Spleen (tissue), 13 donors: ENCODE data around the gene PAEP. TPM values are rescaled to one million over a fixed set of nuclear protein-coding genes. Genes with fewer than 3 reads are reported as not detected.
"Not testable (repeated sequence)": the region's sequence is repeated elsewhere in the genome, so short reads cannot be mapped to it uniquely, and the experiment has no call there.

Source experiments
- DNase-seq: peaks from one replicate; pipeline ENCODE4 v3.0.0-alpha.2; 2020
- H3K27ac ChIP-seq, 8 donors: fragments of 200-600 bp; sonication (generic) in 7 of 8; 1 replicate in 4 of 8; 2 replicates in 4 of 8; pipeline versions ENCODE4 v1.5.0 to v1.8.0; 2016 to 2021; ENCODE audit warnings: inconsistent platforms in 4 of 8, mild to moderate bottlenecking in 4 of 8, moderate library complexity in 1 of 8
- H3K27me3 ChIP-seq, 7 donors: fragments of 200-600 bp; sonication (generic) in 6 of 7; replicated peaks in 1 of 7; 1 replicate in 4 of 7; 2 replicates in 3 of 7; pipeline versions ENCODE4 v1.5.0 to v1.8.0; 2016 to 2021; ENCODE audit warnings: inconsistent platforms in 3 of 7, mild to moderate bottlenecking in 1 of 7
- H3K36me3 ChIP-seq, 6 donors: fragments of 200-600 bp; sonication (generic) in 5 of 6; 1 replicate in 4 of 6; 2 replicates in 2 of 6; pipeline versions ENCODE4 v1.5.0 to v1.8.0; 2016 to 2021; ENCODE audit warnings: inconsistent platforms in 2 of 6
- H3K4me1 ChIP-seq, 6 donors: fragments of 200-600 bp; sonication (generic) in 5 of 6; 1 replicate in 3 of 6; 2 replicates in 3 of 6; pipeline versions ENCODE4 v1.5.0 to v1.8.0; 2016 to 2021; ENCODE audit warnings: inconsistent platforms in 3 of 6
- H3K4me3 ChIP-seq, 8 donors: fragments of 200-600 bp; sonication (generic) in 7 of 8; 1 replicate in 4 of 8; 2 replicates in 4 of 8; pipeline versions ENCODE4 v1.5.0 to v1.8.0; 2016 to 2021; ENCODE audit warnings: inconsistent platforms in 4 of 8, mild to moderate bottlenecking in 4 of 8, moderate library complexity in 2 of 8
- H3K9me3 ChIP-seq, 8 donors: fragments of 200-600 bp; sonication (generic) in 7 of 8; 1 replicate in 4 of 8; 2 replicates in 4 of 8; pipeline versions ENCODE4 v1.5.0 to v1.8.0; 2016 to 2021; ENCODE audit warnings: inconsistent platforms in 4 of 8
- POLR2A ChIP-seq, 3 donors: fragments of 450-650 bp; IDR thresholded peaks; one replicate each; pipeline ENCODE4 v1.5.1; 2017; ENCODE audit warnings: antibody characterized with exemption in 3 of 3, mild to moderate bottlenecking in 1 of 3
- POLR2AphosphoS5 ChIP-seq, 3 donors: sonication (generic); formaldehyde crosslinking; IDR thresholded peaks; one replicate each; pipeline ENCODE4 v1.5.1; 2017; ENCODE audit warnings: antibody characterized with exemption in 3 of 3
- WGBS, 5 donors: extraction: QIAGEN DNeasy Blood & Tissue Kit in 3 of 5; methylation state at CpG; one replicate each; pipeline versions ENCODE4 v1.1.5 to v1.1.7; 2013 to 2018; 5-methylcytosine and 5-hydroxymethylcytosine counted together
- intact Hi-C: fragments of 100-400 bp; cut with DNase I; formaldehyde crosslinking; loops from one replicate; pipeline ENCODE4 v1.15.0; 2023; ENCODE audit warnings: low total_unique reads
- long read RNA-seq, 2 donors: transcript quantifications; one replicate each; lab custom pipeline, GENCODE V29; 2026
- polyA plus RNA-seq, 3 donors: library from polyadenylated mRNA; stranded (reverse); fragments of 200-250 nt; gene quantifications; one replicate each; pipeline ENCODE4 v1.2.1, GENCODE V29; 2013
- total RNA-seq, 7 donors: library from RNA; depleted of rRNA in 3 of 7; stranded (reverse); fragments of >200 nt in 3 of 7; fragmentation: NEBNext Ultra II Directional in 4 of 7; extraction: Animal tissue kit (Norgen Biotek cat#: 25700) in 4 of 7; gene quantifications; one replicate each; pipeline versions ENCODE4 v1.1.0 to v1.2.1, GENCODE V29; 2016 to 2021
- TF ChIP-seq, protein P1 (sequence below), 11 experiments: fragments of 200-600 bp in 7 of 11; fragments of 450-650 bp in 4 of 11; sonication (generic) in 4 of 11; IDR thresholded peaks in 8 of 11; conservative IDR thresholded peaks in 3 of 11; 1 replicate in 7 of 11; 2 replicates in 4 of 11; pipeline versions ENCODE4 v1.4.0 to v1.8.0; 2016 to 2021; ENCODE audit warnings: antibody characterized with exemption in 11 of 11, inconsistent platforms in 4 of 11, mild to moderate bottlenecking in 1 of 11
- donor health status: healthy with polysubstance abuse.
- donor health status: DM: no; HTN: no; CAD: no; lungs with moderate emphysema.
- donor health status: DM: no; HTN: no; CAD: no.
- donor health status: Bipolar disorder and iron deficiency.
- donor health status: healthy.
- donor health status: DM: no; HTN: no; CAD: no.
- donor health status: DM: yes; HTN: yes; CAD: no.

The PAEP gene
- not detected for total RNA-seq
- polyA plus RNA-seq = not detected
- long read RNA-seq, donor 1 = 0 reads
- long read RNA-seq, donor 2 = 0 reads

DNA sequence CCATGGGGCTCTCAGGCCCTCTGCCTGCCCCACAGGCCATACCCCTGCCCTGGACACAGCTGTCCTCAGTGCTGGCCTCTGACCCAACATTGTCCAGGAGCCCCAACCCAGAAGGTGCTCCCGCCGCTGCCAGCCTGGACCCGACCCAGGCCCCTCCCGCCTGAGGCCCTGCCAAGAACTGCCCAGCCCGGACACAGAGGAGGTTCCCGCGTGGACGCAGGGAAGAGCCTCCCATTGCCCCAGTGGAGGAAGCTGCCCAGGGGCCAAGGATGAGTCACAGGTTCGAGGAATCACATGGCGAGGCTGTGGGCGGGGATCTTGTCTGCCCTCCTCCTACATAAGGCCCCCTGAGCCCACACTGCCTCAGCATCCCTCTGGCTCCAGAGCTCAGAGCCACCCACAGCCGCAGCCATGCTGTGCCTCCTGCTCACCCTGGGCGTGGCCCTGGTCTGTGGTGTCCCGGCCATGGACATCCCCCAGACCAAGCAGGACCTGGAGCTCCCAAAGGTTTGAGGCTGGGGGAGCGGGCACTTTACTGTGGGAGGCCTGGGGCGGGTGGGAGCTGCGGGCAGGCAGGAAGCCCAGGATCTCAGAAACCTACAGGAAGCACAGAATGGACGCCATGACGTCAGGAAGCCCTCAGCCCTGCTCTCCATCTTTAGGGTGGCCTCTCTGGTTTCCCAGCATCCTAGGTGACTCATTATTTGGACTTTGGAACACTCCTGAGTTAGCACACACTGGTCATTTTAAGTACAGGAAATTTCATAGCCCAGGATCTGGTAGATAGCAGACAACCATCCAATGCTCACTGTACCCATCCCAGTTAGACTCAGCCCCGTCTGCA, at the start of gene PAEP:
Gene PAEP (plus strand): TSS at position 366 of the 844 bp plus-strand sequence.
- TF ChIP-seq POLR2AphosphoS5 (IDR thresholded peaks at IDR 0.05) (no peak), POLR2A (IDR thresholded peaks at IDR 0.05) (no peak)
- TF ChIP-seq, protein P1, sequence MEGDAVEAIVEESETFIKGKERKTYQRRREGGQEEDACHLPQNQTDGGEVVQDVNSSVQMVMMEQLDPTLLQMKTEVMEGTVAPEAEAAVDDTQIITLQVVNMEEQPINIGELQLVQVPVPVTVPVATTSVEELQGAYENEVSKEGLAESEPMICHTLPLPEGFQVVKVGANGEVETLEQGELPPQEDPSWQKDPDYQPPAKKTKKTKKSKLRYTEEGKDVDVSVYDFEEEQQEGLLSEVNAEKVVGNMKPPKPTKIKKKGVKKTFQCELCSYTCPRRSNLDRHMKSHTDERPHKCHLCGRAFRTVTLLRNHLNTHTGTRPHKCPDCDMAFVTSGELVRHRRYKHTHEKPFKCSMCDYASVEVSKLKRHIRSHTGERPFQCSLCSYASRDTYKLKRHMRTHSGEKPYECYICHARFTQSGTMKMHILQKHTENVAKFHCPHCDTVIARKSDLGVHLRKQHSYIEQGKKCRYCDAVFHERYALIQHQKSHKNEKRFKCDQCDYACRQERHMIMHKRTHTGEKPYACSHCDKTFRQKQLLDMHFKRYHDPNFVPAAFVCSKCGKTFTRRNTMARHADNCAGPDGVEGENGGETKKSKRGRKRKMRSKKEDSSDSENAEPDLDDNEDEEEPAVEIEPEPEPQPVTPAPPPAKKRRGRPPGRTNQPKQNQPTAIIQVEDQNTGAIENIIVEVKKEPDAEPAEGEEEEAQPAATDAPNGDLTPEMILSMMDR (IDR thresholded peaks at IDR 0.05 in 8 of 11, conservative IDR thresholded peaks at IDR 0.05 in 3 of 11) = no peak
- 84 to 94% (median 89%) methylated on average over 13 to 20 of the region's 20 CpGs for WGBS, 5 donors
- peak; percentile 51 for DNase-seq

DNA sequence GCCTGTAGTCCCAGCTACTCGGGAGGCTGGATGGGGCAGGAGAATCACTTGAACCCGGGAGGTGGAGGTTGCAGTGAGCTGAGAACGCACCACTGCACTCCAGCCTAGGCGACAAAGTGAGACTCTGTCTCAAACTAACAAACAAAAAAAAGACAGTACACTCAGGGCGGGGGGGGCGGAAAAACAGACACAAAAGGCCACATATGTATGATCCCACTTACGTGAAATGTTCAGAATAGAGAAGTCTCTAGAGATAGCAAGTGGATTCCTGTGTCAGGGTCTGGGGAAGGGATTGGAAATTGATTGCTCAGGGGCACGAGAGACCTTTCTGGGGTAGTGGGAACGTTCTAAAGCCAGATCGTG, 49.3 kb upstream of the PAEP start:
- TF ChIP-seq POLR2A (IDR thresholded peaks at IDR 0.05) (no peak), POLR2AphosphoS5 (IDR thresholded peaks at IDR 0.05) (no peak)
- TF ChIP-seq, protein P1 (IDR thresholded peaks at IDR 0.05 in 8 of 11, conservative IDR thresholded peaks at IDR 0.05 in 3 of 11) = no peak
- Histone ChIP-seq H3K9me3 (peaks cover 0 to 27% (median 20%) of the 10 kb centered on the region in 8 donors), H3K4me3 (no peak overlapping the region), H3K36me3 (no peaks in the 10 kb centered on the region), H3K27me3 (peaks cover 0 to 22% (median 0%) of the 10 kb centered on the region in 7 donors), H3K4me1 (no peaks in the 10 kb centered on the region), H3K27ac (no peak overlapping the region)
- 82 to 91% (median 85%) methylated on average over 10 of the region's 10 CpGs for WGBS, 5 donors
- intact Hi-C loops = no loop called here
- no peak for DNase-seq

More for the DNA sequence above, at the start of gene PAEP:
- H3K4me1 ChIP-seq = no peaks in the 10 kb centered on the region
- peaks cover 0 to 67% (median 8%) of the 10 kb centered on the region in 7 donors for H3K27me3 ChIP-seq
- no peak within 1 kb of the TSS for H3K27ac ChIP-seq
- H3K9me3 ChIP-seq = no peaks in the 10 kb centered on the region
- H3K4me3 ChIP-seq = no peak within 1 kb of the TSS
- intact Hi-C loops = no loop called here
- no peaks in the 10 kb centered on the region for H3K36me3 ChIP-seq

DNA sequence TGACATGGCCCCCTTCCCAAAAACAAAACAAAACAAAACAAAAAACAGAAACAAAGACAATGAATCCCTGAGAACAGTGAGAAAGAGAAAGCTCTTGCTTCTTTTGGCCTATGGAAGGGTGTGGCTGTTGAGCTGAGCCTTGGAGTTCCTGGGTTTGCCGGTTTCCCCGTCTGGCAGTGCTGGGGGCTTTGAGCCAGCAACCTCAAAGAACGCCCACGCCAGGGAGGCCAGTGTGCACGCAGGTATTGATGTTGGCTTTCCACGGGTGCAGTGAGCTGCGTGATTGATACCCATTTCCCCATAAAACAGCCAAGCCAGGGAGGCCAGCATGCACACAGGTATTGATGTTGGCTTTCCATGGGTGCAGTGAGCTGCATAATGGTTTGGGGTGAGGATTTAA, 48.7 kb upstream of the PAEP start:
- 52 to 75% (median 62%) methylated on average over 7 of the region's 7 CpGs for WGBS, 5 donors
- peaks cover 0 to 26% (median 20%) of the 10 kb centered on the region in 8 donors for H3K9me3 ChIP-seq
- DNase-seq = no peak
- TF ChIP-seq, protein P1 (IDR thresholded peaks at IDR 0.05 in 8 of 11, conservative IDR thresholded peaks at IDR 0.05 in 3 of 11) = no peak
- H3K4me1 ChIP-seq = no peaks in the 10 kb centered on the region
- H3K27me3 ChIP-seq = peaks cover 0 to 27% (median 0%) of the 10 kb centered on the region in 7 donors
- H3K36me3 ChIP-seq = no peaks in the 10 kb centered on the region
- H3K4me3 ChIP-seq = no peak overlapping the region
- peak overlapping the region in 2 of 8 donors; percentile 38 to 41 for H3K27ac ChIP-seq
- intact Hi-C loops = no loop called here

DNA sequence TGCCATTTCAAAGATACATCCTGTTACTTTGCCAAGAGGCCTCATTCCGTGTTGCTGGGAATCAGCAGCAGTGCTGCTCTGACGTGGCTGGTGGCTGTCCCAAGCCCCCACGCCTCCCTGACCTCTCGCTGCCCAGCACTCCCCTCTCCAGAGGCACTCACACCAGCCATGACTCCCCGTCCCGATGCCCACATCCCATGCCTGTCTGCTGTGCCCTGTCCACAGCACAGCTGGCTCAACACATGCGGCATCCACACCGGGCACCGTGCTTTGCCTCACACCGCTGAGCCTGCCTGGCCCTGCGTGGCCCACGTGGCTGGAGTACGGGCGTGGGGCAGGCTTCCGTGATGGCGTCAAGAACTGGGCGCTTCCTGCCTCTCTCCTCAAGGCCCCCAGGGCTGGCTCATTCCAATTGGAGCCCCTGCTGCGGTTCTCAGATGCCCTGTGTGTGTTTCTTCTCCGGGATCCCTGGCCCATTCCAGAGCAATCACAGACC, 48.2 kb upstream of the PAEP start:
- Histone ChIP-seq H3K27ac (peak overlapping the region in 1 of 8 donors; percentile 41), H3K9me3 (peaks cover 0 to 22% (median 17%) of the 10 kb centered on the region in 8 donors), H3K27me3 (peaks cover 0 to 27% (median 0%) of the 10 kb centered on the region in 7 donors), H3K4me1 (no peaks in the 10 kb centered on the region), H3K36me3 (no peaks in the 10 kb centered on the region), H3K4me3 (no peak overlapping the region)
- peak in 2 of 3 donors; percentile 41 to 67 for TF ChIP-seq POLR2AphosphoS5 (IDR thresholded peaks at IDR 0.05)
- TF ChIP-seq, protein P1 (IDR thresholded peaks at IDR 0.05 in 8 of 11, conservative IDR thresholded peaks at IDR 0.05 in 3 of 11) = no peak
- no peak for TF ChIP-seq POLR2A (IDR thresholded peaks at IDR 0.05)
- 61 to 87% (median 77%) methylated on average over 6 to 19 of the region's 19 CpGs for WGBS, 5 donors
- intact Hi-C loops = no loop called here
- no peak for DNase-seq

DNA sequence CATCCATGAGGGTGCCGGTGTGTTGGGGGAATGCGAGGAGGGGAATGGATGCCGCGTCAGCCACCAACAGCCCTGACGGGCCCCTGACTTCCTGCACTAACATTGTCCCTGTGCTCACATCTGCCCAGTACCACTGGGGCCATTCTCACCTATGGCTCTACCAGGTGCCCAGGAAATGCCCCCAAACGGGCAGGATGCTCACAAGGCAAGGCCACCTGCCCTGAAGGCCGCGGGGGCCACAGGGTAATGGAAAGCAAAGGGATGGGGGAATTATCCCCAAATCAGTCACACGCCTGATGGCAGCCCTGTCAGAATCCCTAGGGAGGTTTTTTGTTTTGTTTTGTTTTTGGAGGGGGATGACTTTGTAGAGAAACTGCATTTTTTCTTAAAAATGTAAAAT, 47.6 kb upstream of the PAEP start:
- intact Hi-C loops = not testable (repeated sequence)

More for the DNA sequence above, 47.6 kb upstream of the PAEP start:
- peaks cover 0 to 27% (median 0%) of the 10 kb centered on the region in 7 donors for H3K27me3 ChIP-seq
- peak; percentile 32 for DNase-seq
- WGBS, 5 donors = 73 to 86% (median 83%) methylated on average over 5 to 9 of the region's 9 CpGs
- H3K9me3 ChIP-seq = peaks cover 0 to 17% (median 12%) of the 10 kb centered on the region in 8 donors
- H3K4me3 ChIP-seq, H3K27ac ChIP-seq, H3K4me1 ChIP-seq, H3K36me3 ChIP-seq: not testable (repeated sequence)
